B cell (primary cell): ENCODE data around the gene ZXDA. TPM values are rescaled to one million over a fixed set of nuclear protein-coding genes. Genes with fewer than 3 reads are reported as not detected.
A peak's percentile ranks its signal among the peaks of the same experiment; 100 is the strongest.

Experiments used
- ATAC-seq: fragments of 200-7000 bp; cut with Tn5 transposase; one replicate; pipeline ENCODE4 v1.10.0; 2021; ENCODE audit warnings: low read depth, mild to moderate bottlenecking, moderate number of reproducible peaks, moderate library complexity
- CTCF ChIA-PET: fragments of 350-600 bp; sonication (Branson Sonifier 250); formaldehyde crosslinking; loops from one replicate; lab custom pipeline; 2021; ENCODE audit warnings: antibody characterized with exemption, inconsistent platforms; lab: Charles Lee
- POLR2A ChIA-PET: fragments of 350-600 bp; sonication (Branson Sonifier 250); formaldehyde crosslinking; loops from one replicate; lab custom pipeline; 2021; ENCODE audit warnings: antibody characterized with exemption; lab: Charles Lee
- DNase-seq: peaks from one replicate; pipeline ENCODE4 v3.0.0; 2013
- H2AFZ ChIP-seq: 2 replicates; pipeline ENCODE4 v1.6.1; 2012; ENCODE audit warnings: mild to moderate bottlenecking, low read depth, low read length; ENCODE audit not compliant: insufficient read depth, poor library complexity, severe bottlenecking
- H3K27ac ChIP-seq, 2 donors: 1 replicate in 1 of 2; 2 replicates in 1 of 2; pipeline ENCODE4 v1.5.1; 2012 to 2013; ENCODE audit warnings: low read length in 2 of 2, mild to moderate bottlenecking in 2 of 2, moderate library complexity in 1 of 2
- H3K27me3 ChIP-seq, 4 experiments: fragments of 200-600 bp in 1 of 4; sonication (generic) in 1 of 4; replicated peaks in 1 of 4; 1 replicate in 2 of 4; 2 replicates in 2 of 4; pipeline versions ENCODE4 v1.6.1 to v1.7.0; 2013 to 2016; ENCODE audit warnings: low read length in 3 of 4, mild to moderate bottlenecking in 2 of 4, mixed read lengths in 1 of 4, moderate library complexity in 1 of 4; ENCODE audit not compliant: insufficient read depth in 4 of 4, control insufficient read depth in 3 of 4; ENCODE audit errors: control extremely low read depth in 1 of 4
- H3K36me3 ChIP-seq, 2 experiments: replicated peaks in 1 of 2; 1 replicate in 1 of 2; 2 replicates in 1 of 2; pipeline versions ENCODE4 v1.6.1 to v1.7.1; 2013; ENCODE audit warnings: low read length in 1 of 2; ENCODE audit not compliant: insufficient read depth in 2 of 2, control insufficient read depth in 1 of 2; ENCODE audit errors: control extremely low read depth in 1 of 2, extremely low read depth in 1 of 2
- H3K4me1 ChIP-seq, 2 donors: fragments of 200-600 bp in 1 of 2; sonication (generic) in 1 of 2; 1 replicate in 1 of 2; 2 replicates in 1 of 2; pipeline versions ENCODE4 v1.5.1 to v1.6.1; 2013 to 2017; ENCODE audit warnings: low read length in 2 of 2; ENCODE audit not compliant: control insufficient read depth in 2 of 2, insufficient read depth in 2 of 2
- H3K4me2 ChIP-seq: replicated peaks from 2 replicates; pipeline ENCODE3; 2012; ENCODE audit warnings: mild to moderate bottlenecking, low read depth, low read length; ENCODE audit not compliant: poor library complexity, severe bottlenecking
- H3K4me3 ChIP-seq, 5 experiments: fragments of 200-600 bp in 1 of 5; sonication (generic) in 1 of 5; 1 replicate in 3 of 5; 2 replicates in 2 of 5; pipeline versions ENCODE4 v1.5.1 to v1.7.0; 2011 to 2016; ENCODE audit warnings: low read length in 4 of 5, mild to moderate bottlenecking in 4 of 5, low read depth in 2 of 5, control low read depth in 1 of 5, moderate library complexity in 1 of 5; ENCODE audit not compliant: insufficient read depth in 1 of 5; ENCODE audit errors: control extremely low read depth in 1 of 5, extremely low read depth in 1 of 5
- H3K79me2 ChIP-seq: fragments of 200-600 bp; sonication (generic); one replicate; pipeline ENCODE4 v1.6.0; 2016; ENCODE audit warnings: low read length; ENCODE audit not compliant: control insufficient read depth, insufficient read depth
- H3K9ac ChIP-seq: fragments of 200-600 bp; sonication (generic); 2 replicates; pipeline ENCODE4 v1.6.1; 2017; ENCODE audit warnings: mild to moderate bottlenecking, low read length, moderate library complexity
- H3K9me3 ChIP-seq, 3 donors: one replicate each; pipeline versions ENCODE4 v1.6.1 to v1.7.1; 2013; ENCODE audit warnings: low read length in 2 of 3; ENCODE audit not compliant: control insufficient read depth in 2 of 3, insufficient read depth in 1 of 3; ENCODE audit errors: control extremely low read depth in 1 of 3
- H4K20me1 ChIP-seq: 2 replicates; pipeline ENCODE4 v1.6.0; 2012; ENCODE audit warnings: mild to moderate bottlenecking, low read length; ENCODE audit not compliant: insufficient read depth, control insufficient read depth, poor library complexity, severe bottlenecking
- H3K27ac Mint-ChIP-seq: one replicate; pipeline ENCODE4 v1.8.0; 2021; ENCODE audit warnings: mixed read lengths
- H3K27me3 Mint-ChIP-seq: one replicate; pipeline ENCODE4 v1.8.0; 2021; ENCODE audit warnings: mixed read lengths
- H3K4me1 Mint-ChIP-seq: one replicate; pipeline ENCODE4 v1.8.0; 2021; ENCODE audit warnings: mixed read lengths
- H3K4me3 Mint-ChIP-seq: one replicate; pipeline ENCODE4 v1.8.0; 2021; ENCODE audit warnings: mixed read lengths
- H3K9me3 Mint-ChIP-seq: one replicate; pipeline ENCODE4 v1.8.0; 2022; ENCODE audit warnings: mixed read lengths; ENCODE audit not compliant: insufficient read depth
- EZH2 ChIP-seq: IDR thresholded peaks from 2 replicates; pipeline ENCODE4 v1.6.1; 2012; ENCODE audit warnings: borderline replicate concordance, low read depth, mild to moderate bottlenecking, moderate library complexity, low read length; ENCODE audit not compliant: insufficient read depth, poor library complexity, severe bottlenecking
- WGBS: methylation state at CpG from one replicate; pipeline ENCODE4 v1.1.5; 2013; ENCODE audit warnings: missing lambda C conversion rate; ENCODE audit not compliant: insufficient coverage; 5-methylcytosine and 5-hydroxymethylcytosine counted together
- intact Hi-C: fragments of 100-400 bp; cut with micrococcal nuclease; formaldehyde crosslinking; loops from one replicate; pipeline ENCODE4 v1.10.0; 2022
- polyA plus RNA-seq: library from polyadenylated mRNA; depleted of rRNA; stranded (reverse); fragments of >200 nt; gene quantifications from 2 replicates; pipeline ENCODE4 v1.2.3, GENCODE V29; 2012
- total RNA-seq, 2 donors: library from RNA; stranded (reverse); fragments of 120-200 nt in 1 of 2; gene quantifications; 1 replicate in 1 of 2; 2 replicates in 1 of 2; pipeline versions ENCODE4 v1.2.3 to v1.2.4, GENCODE V29; 2013 to 2022
- TF ChIP-seq, protein P1 (sequence below): fragments of 200-600 bp; IDR thresholded peaks from one replicate; pipeline ENCODE4 v1.8.0; 2022; ENCODE audit warnings: antibody characterized with exemption, mild to moderate bottlenecking

ZXDA gene
- total and polyA plus RNA-seq, 2 donors (not counting 1 experiment from before 2014, with no cell fraction given): 7.6 to 14.7 TPM

DNA sequence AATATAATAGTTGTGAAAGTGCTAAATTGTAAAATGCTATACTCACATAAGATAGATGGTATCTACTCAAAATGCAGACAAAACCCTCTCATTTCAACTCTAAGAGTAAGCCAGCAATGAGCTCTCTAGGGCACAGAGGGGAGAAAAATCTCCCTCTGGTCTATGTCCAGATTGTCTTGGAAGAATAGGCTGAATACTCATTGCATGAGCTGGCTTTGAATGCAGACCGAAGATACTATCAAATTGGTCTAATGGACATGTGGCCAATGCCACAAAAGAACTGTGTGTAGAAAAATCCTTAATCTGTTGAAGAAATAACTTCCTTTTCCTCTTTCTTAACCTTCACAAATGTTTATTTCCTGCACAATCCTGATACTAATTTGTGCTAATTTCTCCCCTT, 3.5 kb downstream of the ZXDA start:
- TF ChIP-seq, protein P1, sequence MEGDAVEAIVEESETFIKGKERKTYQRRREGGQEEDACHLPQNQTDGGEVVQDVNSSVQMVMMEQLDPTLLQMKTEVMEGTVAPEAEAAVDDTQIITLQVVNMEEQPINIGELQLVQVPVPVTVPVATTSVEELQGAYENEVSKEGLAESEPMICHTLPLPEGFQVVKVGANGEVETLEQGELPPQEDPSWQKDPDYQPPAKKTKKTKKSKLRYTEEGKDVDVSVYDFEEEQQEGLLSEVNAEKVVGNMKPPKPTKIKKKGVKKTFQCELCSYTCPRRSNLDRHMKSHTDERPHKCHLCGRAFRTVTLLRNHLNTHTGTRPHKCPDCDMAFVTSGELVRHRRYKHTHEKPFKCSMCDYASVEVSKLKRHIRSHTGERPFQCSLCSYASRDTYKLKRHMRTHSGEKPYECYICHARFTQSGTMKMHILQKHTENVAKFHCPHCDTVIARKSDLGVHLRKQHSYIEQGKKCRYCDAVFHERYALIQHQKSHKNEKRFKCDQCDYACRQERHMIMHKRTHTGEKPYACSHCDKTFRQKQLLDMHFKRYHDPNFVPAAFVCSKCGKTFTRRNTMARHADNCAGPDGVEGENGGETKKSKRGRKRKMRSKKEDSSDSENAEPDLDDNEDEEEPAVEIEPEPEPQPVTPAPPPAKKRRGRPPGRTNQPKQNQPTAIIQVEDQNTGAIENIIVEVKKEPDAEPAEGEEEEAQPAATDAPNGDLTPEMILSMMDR: no peak
- no peak for TF ChIP-seq EZH2
- Histone ChIP-seq H3K36me3 (no peaks in the 10 kb centered on the region), H3K9me3 (no peaks in the 10 kb centered on the region), H3K27me3 (no peaks in the 10 kb centered on the region), H3K4me1 (peaks cover 16 to 19% of the 10 kb centered on the region in 2 donors), H3K4me3 (no peak overlapping the region), H3K9ac (no peak overlapping the region), H3K4me2 (peak overlapping the region; percentile 26), H2AFZ (no peak overlapping the region), H3K79me2 (peaks cover 3% of the 10 kb centered on the region), H4K20me1 (no peaks in the 10 kb centered on the region), H3K27ac (no peak overlapping the region)
- Mint-ChIP-seq H3K4me3 (peak overlapping the region; percentile 64), H3K27me3 (no peaks in the 10 kb centered on the region), H3K4me1 (peaks cover 51% of the 10 kb centered on the region), H3K27ac (no peak overlapping the region), H3K9me3 (no peaks in the 10 kb centered on the region)
- DNase-seq: no peak
- ChIA-PET POLR2A (no interaction called here), CTCF (no interaction called here)
- intact Hi-C loops: loop anchor here (10.0 kb wide), 1 partner anchor 782 kb away; the partner anchor contains the start of gene SPIN2B
- WGBS: no CpG with 5 or more reads among the region's 1 CpG
- no peak for ATAC-seq

DNA sequence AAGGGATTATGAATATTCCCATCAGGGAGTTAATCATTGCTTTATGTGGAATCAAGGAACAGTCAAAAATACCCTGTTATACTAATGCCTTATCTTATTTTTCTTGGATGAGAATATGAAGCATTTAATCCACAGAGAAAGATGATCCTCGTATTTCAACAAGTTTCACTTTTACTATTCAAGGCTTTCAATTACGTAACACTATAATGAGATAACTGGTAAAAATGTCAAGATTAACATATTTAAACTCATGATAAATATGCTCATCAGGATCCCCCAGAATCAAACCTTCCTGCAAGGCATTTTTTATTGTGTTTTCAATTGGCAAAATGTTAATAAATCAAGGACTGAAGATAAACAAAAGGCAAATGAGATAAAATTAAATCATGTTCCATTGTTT, 5.1 kb downstream of the ZXDA start:
- H3K4me2 ChIP-seq: no peak overlapping the region
- WGBS: no CpG with 5 or more reads among the region's 2 CpGs
- ATAC-seq: no peak
- H3K27ac ChIP-seq: no peak overlapping the region
- peaks cover 42% of the 10 kb centered on the region for H3K4me1 Mint-ChIP-seq
- ChIA-PET POLR2A (no interaction called here), CTCF (no interaction called here)
- no peaks in the 10 kb centered on the region for H3K27me3 Mint-ChIP-seq
- intact Hi-C loops: loop anchor here (10.0 kb wide), 1 partner anchor 780 kb away; the partner anchor contains the start of gene SPIN2B
- H3K79me2 ChIP-seq: no peaks in the 10 kb centered on the region
- H3K4me3 Mint-ChIP-seq: peak overlapping the region; percentile 58
- H3K36me3 ChIP-seq: no peaks in the 10 kb centered on the region
- DNase-seq: no peak
- peak overlapping the region; percentile 22 for H3K27ac Mint-ChIP-seq
- no peaks in the 10 kb centered on the region for H3K27me3 ChIP-seq
- peak overlapping the region; percentile 31 for H3K9ac ChIP-seq
- TF ChIP-seq EZH2: no peak
- H3K9me3 ChIP-seq: no peaks in the 10 kb centered on the region
- peaks cover 8 to 10% of the 10 kb centered on the region in 2 donors for H3K4me1 ChIP-seq
- no peaks in the 10 kb centered on the region for H3K9me3 Mint-ChIP-seq
- H3K4me3 ChIP-seq: no peak overlapping the region
- no peak overlapping the region for H2AFZ ChIP-seq
- no peaks in the 10 kb centered on the region for H4K20me1 ChIP-seq
